ENCODE data around the gene CLECL1. TPM values are rescaled to one million over a fixed set of nuclear protein-coding genes. Genes with fewer than 3 reads are reported as not detected.

Gene CLECL1
- total and polyA plus RNA-seq, 12 donors = 0.38 to 1.9 (median 1.2) TPM; not detected in 4

DNA sequence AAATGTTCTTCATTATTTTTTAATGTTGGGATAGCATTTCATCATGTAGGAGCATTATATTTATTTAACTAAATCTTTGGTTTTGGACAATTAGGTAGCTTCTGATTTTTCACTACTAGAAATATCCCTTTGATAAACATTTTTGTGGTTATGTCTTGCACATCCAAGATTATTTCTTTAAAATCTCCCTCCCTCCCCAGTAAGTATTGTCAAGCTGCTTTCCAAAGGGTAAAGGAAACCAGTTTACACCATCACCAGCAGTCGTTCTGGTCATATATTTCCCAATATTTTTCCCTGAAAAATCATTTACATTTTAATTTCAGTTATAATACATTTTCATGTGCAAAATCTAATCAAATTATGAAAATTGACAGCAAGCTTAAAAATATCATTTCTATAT, 16.7 kb upstream of the CLECL1 start:
- intact Hi-C loops (cut with DNase I) = loop anchor here (5.0 to 10.0 kb wide), 2 partner anchors 178 to 385 kb away; partner anchors contain the start of gene CLEC7A (in 1 of the 2)
- H3K36me3 ChIP-seq (replicated peaks in 1 of 2) = no peaks in the 10 kb centered on the region
- H3K9me3 ChIP-seq (replicated peaks in 1 of 3) = no peaks in the 10 kb centered on the region
- no peak overlapping the region for H3K27ac ChIP-seq
- no peaks in the 10 kb centered on the region for H3K4me1 ChIP-seq (replicated peaks in 1 of 2)
- TF ChIP-seq POLR2A (IDR thresholded peaks at IDR 0.05) = no peak
- TF ChIP-seq, protein P1, sequence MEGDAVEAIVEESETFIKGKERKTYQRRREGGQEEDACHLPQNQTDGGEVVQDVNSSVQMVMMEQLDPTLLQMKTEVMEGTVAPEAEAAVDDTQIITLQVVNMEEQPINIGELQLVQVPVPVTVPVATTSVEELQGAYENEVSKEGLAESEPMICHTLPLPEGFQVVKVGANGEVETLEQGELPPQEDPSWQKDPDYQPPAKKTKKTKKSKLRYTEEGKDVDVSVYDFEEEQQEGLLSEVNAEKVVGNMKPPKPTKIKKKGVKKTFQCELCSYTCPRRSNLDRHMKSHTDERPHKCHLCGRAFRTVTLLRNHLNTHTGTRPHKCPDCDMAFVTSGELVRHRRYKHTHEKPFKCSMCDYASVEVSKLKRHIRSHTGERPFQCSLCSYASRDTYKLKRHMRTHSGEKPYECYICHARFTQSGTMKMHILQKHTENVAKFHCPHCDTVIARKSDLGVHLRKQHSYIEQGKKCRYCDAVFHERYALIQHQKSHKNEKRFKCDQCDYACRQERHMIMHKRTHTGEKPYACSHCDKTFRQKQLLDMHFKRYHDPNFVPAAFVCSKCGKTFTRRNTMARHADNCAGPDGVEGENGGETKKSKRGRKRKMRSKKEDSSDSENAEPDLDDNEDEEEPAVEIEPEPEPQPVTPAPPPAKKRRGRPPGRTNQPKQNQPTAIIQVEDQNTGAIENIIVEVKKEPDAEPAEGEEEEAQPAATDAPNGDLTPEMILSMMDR (IDR thresholded peaks at IDR 0.05) = no peak
- no peak overlapping the region for H3K4me3 ChIP-seq
- 0 to 18% (median 0%) methylated on average over 1 of the region's 1 CpG for WGBS, 4 donors
- H3K27me3 ChIP-seq = no peaks in the 10 kb centered on the region
- no peak for DNase-seq

DNA sequence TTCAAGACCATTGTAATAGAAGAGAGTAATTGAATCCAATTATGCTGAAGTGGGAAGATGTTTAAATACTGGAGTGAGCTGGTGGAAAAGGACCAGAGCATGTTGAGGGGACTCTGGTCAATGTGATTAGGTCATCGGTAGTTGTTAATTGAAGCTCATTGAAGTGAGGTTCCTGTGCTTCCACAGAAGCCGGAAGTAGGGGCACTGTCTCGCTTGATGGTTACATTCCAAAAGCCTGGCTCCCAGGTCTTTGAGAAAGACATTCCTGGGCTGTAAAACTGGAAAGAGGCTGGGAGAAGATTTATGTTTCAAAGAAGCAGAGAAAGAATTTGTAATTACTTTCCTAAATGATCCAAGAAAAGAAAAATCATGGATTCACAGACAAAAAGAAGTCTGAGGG, 12.3 kb upstream of the CLECL1 start:
- no peak for DNase-seq
- H3K36me3 ChIP-seq (replicated peaks in 1 of 2) = no peaks in the 10 kb centered on the region
- H3K4me3 ChIP-seq = no peak overlapping the region
- H3K9me3 ChIP-seq (replicated peaks in 1 of 3) = no peaks in the 10 kb centered on the region
- peaks cover 4% of the 10 kb centered on the region for H3K27me3 ChIP-seq
- no peak overlapping the region for H3K27ac ChIP-seq
- no peaks in the 10 kb centered on the region for H3K4me1 ChIP-seq (replicated peaks in 1 of 2)
- intact Hi-C loops (cut with DNase I) = loop anchor here in 1 of 2 donors (5.0 to 10.0 kb wide), 2 partner anchors 182 to 390 kb away; partner anchors contain the start of gene CLEC7A
- TF ChIP-seq, protein P1 (IDR thresholded peaks at IDR 0.05) = no peak
- TF ChIP-seq POLR2A (IDR thresholded peaks at IDR 0.05) = no peak
- 59 to 72% (median 71%) methylated on average over 3 of the region's 3 CpGs for WGBS, 4 donors

DNA sequence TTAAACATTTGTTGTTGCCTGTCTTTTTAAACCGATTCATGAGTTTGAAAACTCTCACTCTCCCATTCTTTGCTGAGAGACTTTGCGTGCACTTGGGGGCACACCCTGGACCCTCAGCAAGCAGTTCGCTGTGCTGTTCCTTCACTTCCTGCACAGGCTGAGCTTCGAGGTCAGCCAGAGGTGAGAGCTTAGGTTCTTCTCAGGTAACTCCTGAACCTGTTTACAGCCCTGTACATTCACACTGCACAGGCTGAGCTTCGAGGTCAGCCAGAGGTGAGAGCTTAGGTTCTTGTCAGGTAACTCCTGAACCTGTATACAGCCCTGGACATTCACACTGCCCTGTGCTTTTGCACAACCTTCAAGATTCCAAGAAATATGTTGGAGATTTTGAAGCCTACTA, 9.8 kb upstream of the CLECL1 start:
- Histone ChIP-seq H3K4me1 (replicated peaks in 1 of 2) (no peaks in the 10 kb centered on the region), H3K36me3 (replicated peaks in 1 of 2) (no peaks in the 10 kb centered on the region), H3K27ac (no peak overlapping the region), H3K4me3 (no peak overlapping the region), H3K27me3 (peaks cover 4% of the 10 kb centered on the region), H3K9me3 (replicated peaks in 1 of 3) (no peaks in the 10 kb centered on the region)
- intact Hi-C loops (cut with DNase I) = loop anchor here in 1 of 2 donors (10.0 kb wide), 1 partner anchor 392 kb away; the partner anchor contains the start of gene CLEC7A
- no peak for DNase-seq
- WGBS, 4 donors = 55 to 68% (median 61%) methylated on average over 5 of the region's 5 CpGs
- TF ChIP-seq, protein P1 (IDR thresholded peaks at IDR 0.05) = no peak
- TF ChIP-seq POLR2A (IDR thresholded peaks at IDR 0.05) = no peak

DNA sequence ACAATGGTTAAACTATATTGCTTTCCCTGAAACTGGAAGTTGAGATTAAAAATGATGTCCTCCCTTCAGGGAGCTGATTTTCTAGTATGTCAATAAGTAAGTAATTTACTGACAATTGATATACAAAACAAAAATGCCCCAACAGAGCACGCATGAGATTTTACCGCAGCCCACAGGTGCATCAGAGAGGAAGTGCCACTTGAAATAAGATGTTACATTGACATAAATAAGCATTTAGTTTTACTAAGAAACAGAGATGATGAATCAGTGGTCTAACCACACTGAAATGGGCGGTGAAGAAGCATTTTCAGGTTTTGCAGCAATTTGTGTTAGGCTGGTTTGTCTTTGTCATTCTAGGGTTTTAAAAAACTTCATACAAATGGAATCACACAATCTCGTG, 8.8 kb upstream of the CLECL1 start:
- intact Hi-C loops (cut with DNase I) = loop anchor here in 1 of 2 donors (10.0 kb wide), 1 partner anchor 393 kb away; the partner anchor contains the start of gene CLEC7A
- peaks cover 4% of the 10 kb centered on the region for H3K27me3 ChIP-seq

More for the DNA sequence above, 8.8 kb upstream of the CLECL1 start:
- TF ChIP-seq POLR2A (IDR thresholded peaks at IDR 0.05) = no peak
- TF ChIP-seq, protein P1 (IDR thresholded peaks at IDR 0.05) = no peak
- H3K27ac ChIP-seq = no peak overlapping the region
- no peaks in the 10 kb centered on the region for H3K4me1 ChIP-seq (replicated peaks in 1 of 2)
- no peaks in the 10 kb centered on the region for H3K9me3 ChIP-seq (replicated peaks in 1 of 3)
- H3K4me3 ChIP-seq = no peak overlapping the region
- 67 to 80% (median 78%) methylated on average over 4 of the region's 4 CpGs for WGBS, 4 donors
- DNase-seq = no peak
- H3K36me3 ChIP-seq (replicated peaks in 1 of 2) = no peaks in the 10 kb centered on the region
